ENCODE results near the gene ZFYVE1. TPM values are rescaled to one million over a fixed set of nuclear protein-coding genes. Genes with fewer than 3 reads are reported as not detected.

The ZFYVE1 gene
- total RNA-seq, 1 donor from 2014 or later = 18.6 TPM

GRCh38 chr14:72929316-72930080, 97.4 kb downstream of the ZFYVE1 start:
- no peak for TF ChIP-seq CTCF (conservative IDR thresholded peaks at IDR 0.05)
- no peaks in the 10 kb centered on the region for H3K9me3 Mint-ChIP-seq
- no peak overlapping the region for H3K27ac Mint-ChIP-seq
- no peaks in the 10 kb centered on the region for H3K36me3 Mint-ChIP-seq
- DNase-seq (ENCODE audit: extremely low spot score, unreplicated experiment) = no peak
- peak overlapping the region; percentile 11 for H3K4me3 Mint-ChIP-seq
- peaks cover 10% of the 10 kb centered on the region for H3K4me1 Mint-ChIP-seq (ENCODE audit: unreplicated experiment)
- H3K27me3 Mint-ChIP-seq = peaks cover 5% of the 10 kb centered on the region

GRCh38 chr14:72928872-72929271, 98.0 kb downstream of the ZFYVE1 start:
- Mint-ChIP-seq H3K36me3 (no peaks in the 10 kb centered on the region), H3K27ac (no peak overlapping the region), H3K4me1 (ENCODE audit: unreplicated experiment) (peaks cover 10% of the 10 kb centered on the region), H3K4me3 (no peak overlapping the region), H3K27me3 (peaks cover 10% of the 10 kb centered on the region), H3K9me3 (no peaks in the 10 kb centered on the region)
- no peak for TF ChIP-seq CTCF (conservative IDR thresholded peaks at IDR 0.05)
- no peak for DNase-seq (ENCODE audit: extremely low spot score, unreplicated experiment)

- DNase-seq (ENCODE audit: extremely low spot score, unreplicated experiment) = peak; percentile 93
- H3K27ac Mint-ChIP-seq = peak within 1 kb of the TSS; percentile 96
- no peak for TF ChIP-seq CTCF (conservative IDR thresholded peaks at IDR 0.05)
- peak within 1 kb of the TSS; percentile 98 for H3K4me3 Mint-ChIP-seq
- H3K27me3 Mint-ChIP-seq = peaks cover 10% of the 10 kb centered on the region
- no peaks in the 10 kb centered on the region for H3K9me3 Mint-ChIP-seq
- H3K4me1 Mint-ChIP-seq (ENCODE audit: unreplicated experiment) = peaks cover 10% of the 10 kb centered on the region
- no peaks in the 10 kb centered on the region for H3K36me3 Mint-ChIP-seq
Measured at GRCh38 chr14:72926292-72927028, 100.4 kb downstream of the ZFYVE1 start, which contains the start of gene DCAF4. Gene DCAF4 (plus strand): TSS chr14:72926464. CDS start chr14:72937979, 11,515 bp downstream.

GRCh38 chr14:72925815-72926291, 101.1 kb downstream of the ZFYVE1 start:
- TF ChIP-seq CTCF (conservative IDR thresholded peaks at IDR 0.05) = no peak
- no peaks in the 10 kb centered on the region for H3K9me3 Mint-ChIP-seq
- peak overlapping the region; percentile 96 for H3K27ac Mint-ChIP-seq
- H3K27me3 Mint-ChIP-seq = peaks cover 10% of the 10 kb centered on the region
- DNase-seq (ENCODE audit: extremely low spot score, unreplicated experiment) = no peak
- H3K4me3 Mint-ChIP-seq = peak overlapping the region; percentile 98
- H3K4me1 Mint-ChIP-seq (ENCODE audit: unreplicated experiment) = peaks cover 10% of the 10 kb centered on the region
- no peaks in the 10 kb centered on the region for H3K36me3 Mint-ChIP-seq

- DNase-seq (ENCODE audit: extremely low spot score, unreplicated experiment) = no peak
- Mint-ChIP-seq H3K4me1 (ENCODE audit: unreplicated experiment) (peaks cover 10% of the 10 kb centered on the region), H3K27me3 (peaks cover 10% of the 10 kb centered on the region), H3K9me3 (no peaks in the 10 kb centered on the region), H3K4me3 (peak overlapping the region; percentile 98), H3K36me3 (no peaks in the 10 kb centered on the region), H3K27ac (no peak overlapping the region)
- TF ChIP-seq CTCF (conservative IDR thresholded peaks at IDR 0.05) = no peak
Measured at GRCh38 chr14:72925171-72925759, 101.6 kb downstream of the ZFYVE1 start.
